ENCODE measurements around the gene VAV3. TPM values are rescaled to one million over a fixed set of nuclear protein-coding genes. Genes with fewer than 3 reads are reported as not detected.

The VAV3 gene
- total and polyA plus RNA-seq, 12 donors: 0.72 to 3.4 (median 1.9) TPM

GRCh38 chr1:107954719-107955415 lies 10.1 kb downstream of the VAV3 start:
- no peak for ATAC-seq
- Histone ChIP-seq H3K4me3 (no peak overlapping the region), H3K36me3 (no peaks in the 10 kb centered on the region), H3K27me3 (no peaks in the 10 kb centered on the region), H3K9me3 (no peaks in the 10 kb centered on the region), H3K27ac (no peak overlapping the region), H3K4me1 (peaks cover 0 to 72% (median 24%) of the 10 kb centered on the region in 9 donors)
- no peak for TF ChIP-seq CTCF (IDR thresholded peaks at IDR 0.05)
- intact Hi-C loops (cut with DNase I): no loop called here
- no peak for DNase-seq
- WGBS, 2 donors: 85 to 88% methylated on average over 6 of the region's 6 CpGs

- DNase-seq (no peak), ATAC-seq (peak in 1 of 8 donors; percentile 35)
- Histone ChIP-seq H3K4me1 (peaks cover 0 to 79% (median 24%) of the 10 kb centered on the region in 9 donors), H3K9me3 (no peaks in the 10 kb centered on the region), H3K27ac (peak overlapping the region in 3 of 10 donors; percentile 67 to 75 (median 75)), H3K36me3 (no peaks in the 10 kb centered on the region), H3K4me3 (no peak overlapping the region), H3K27me3 (no peaks in the 10 kb centered on the region)
- no peak for TF ChIP-seq CTCF (IDR thresholded peaks at IDR 0.05)
- intact Hi-C loops (cut with DNase I): no loop called here
Observed at GRCh38 chr1:107954126-107954525, 10.9 kb downstream of the VAV3 start.

- H3K27me3 ChIP-seq: no peaks in the 10 kb centered on the region
- H3K36me3 ChIP-seq: no peaks in the 10 kb centered on the region
- 40 to 55% methylated on average over 3 of the region's 3 CpGs for WGBS, 2 donors
- intact Hi-C loops (cut with DNase I): no loop called here
- no peak for TF ChIP-seq CTCF (IDR thresholded peaks at IDR 0.05)
- DNase-seq: no peak
- H3K9me3 ChIP-seq: no peaks in the 10 kb centered on the region
- peaks cover 0 to 84% (median 24%) of the 10 kb centered on the region in 9 donors for H3K4me1 ChIP-seq
- ATAC-seq: no peak
- H3K4me3 ChIP-seq: no peak overlapping the region
- peak overlapping the region in 8 of 10 donors; percentile 1 to 75 (median 50) for H3K27ac ChIP-seq
Observed at GRCh38 chr1:107953556-107953955, 11.4 kb downstream of the VAV3 start.

GRCh38 chr1:107952989-107953388 lies 12.0 kb downstream of the VAV3 start:
- intact Hi-C loops (cut with DNase I): no loop called here
- no peak for TF ChIP-seq CTCF (IDR thresholded peaks at IDR 0.05)
- Histone ChIP-seq H3K27ac (peak overlapping the region in 9 of 10 donors; percentile 1 to 75 (median 43)), H3K4me1 (peaks cover 0 to 84% (median 24%) of the 10 kb centered on the region in 9 donors), H3K9me3 (no peaks in the 10 kb centered on the region), H3K4me3 (no peak overlapping the region), H3K27me3 (no peaks in the 10 kb centered on the region), H3K36me3 (no peaks in the 10 kb centered on the region)
- WGBS, 2 donors: 32 to 42% methylated on average over 2 of the region's 2 CpGs
- peak in 7 of 8 donors; percentile 67 to 76 (median 72) for ATAC-seq
- DNase-seq: peak in 1 of 2 donors; percentile 30
